WTC11 (cell line): ENCODE measurements around the gene DNALI1. TPM values are rescaled to one million over a fixed set of nuclear protein-coding genes. Genes with fewer than 3 reads are reported as not detected.

Experiments
- AR ChIP-seq: fragments of 250-450 bp; sonication (Bioruptor Pico); IDR thresholded peaks from 2 replicates; pipeline ENCODE4 v1.9.0; 2021; ENCODE audit warnings: mild to moderate bottlenecking
- ATF1 ChIP-seq: sonication (generic); formaldehyde crosslinking; IDR thresholded peaks from 2 replicates; pipeline ENCODE4 v1.8.1; 2023; ENCODE audit warnings: mild to moderate bottlenecking, moderate library complexity, missing genetic modification reagents
- ATF2 ChIP-seq: sonication (generic); formaldehyde crosslinking; IDR thresholded peaks from 2 replicates; pipeline ENCODE4 v1.8.1; 2022; ENCODE audit warnings: low read depth, missing genetic modification reagents, borderline replicate concordance
- CTCF ChIP-seq: fragments of 200-600 bp; IDR thresholded peaks from 2 replicates; pipeline ENCODE4 v1.8.0; 2022; ENCODE audit warnings: antibody characterized with exemption
- FOXK1 ChIP-seq: sonication (generic); formaldehyde crosslinking; IDR thresholded peaks from 2 replicates; pipeline ENCODE4 v1.8.0; 2022; ENCODE audit warnings: mild to moderate bottlenecking, moderate library complexity, missing genetic modification reagents
- GRHL2 ChIP-seq: fragments of 250-450 bp; sonication (Bioruptor Pico); IDR thresholded peaks from 2 replicates; pipeline ENCODE4 v1.8.0; 2022; ENCODE audit warnings: mild to moderate bottlenecking, moderate library complexity; ENCODE audit not compliant: insufficient replicate concordance, severe bottlenecking
- IRF2 ChIP-seq: sonication (generic); formaldehyde crosslinking; IDR thresholded peaks from 2 replicates; pipeline ENCODE4 v1.8.0; 2022; ENCODE audit warnings: low read depth, missing genetic modification reagents, borderline replicate concordance
- KAT7 ChIP-seq: sonication (generic); formaldehyde crosslinking; IDR thresholded peaks from 2 replicates; pipeline ENCODE4 v1.8.1; 2023; ENCODE audit warnings: missing genetic modification reagents, mild to moderate bottlenecking, borderline replicate concordance
- MYBL2 ChIP-seq: sonication (generic); formaldehyde crosslinking; IDR thresholded peaks from 2 replicates; pipeline ENCODE4 v1.8.1; 2023; ENCODE audit warnings: mild to moderate bottlenecking, moderate library complexity, missing genetic modification reagents
- NFATC4 ChIP-seq: fragments of 250-450 bp; sonication (Bioruptor Pico); IDR thresholded peaks from 2 replicates; pipeline ENCODE4 v1.9.0; 2021; ENCODE audit warnings: mild to moderate bottlenecking
- NFE2L1 ChIP-seq: sonication (generic); formaldehyde crosslinking; IDR thresholded peaks from 2 replicates; pipeline ENCODE4 v1.8.1; 2023; ENCODE audit warnings: missing genetic modification reagents
- NR2C2 ChIP-seq: sonication (generic); formaldehyde crosslinking; IDR thresholded peaks from 2 replicates; pipeline ENCODE4 v1.8.0; 2022; ENCODE audit warnings: mild to moderate bottlenecking, missing genetic modification reagents
- NR3C1 ChIP-seq: sonication (generic); formaldehyde crosslinking; conservative IDR thresholded peaks from 2 replicates; pipeline ENCODE4 v1.8.1; 2023; ENCODE audit warnings: low read depth, mild to moderate bottlenecking, missing genetic modification reagents
- PREB ChIP-seq: sonication (generic); formaldehyde crosslinking; IDR thresholded peaks from 2 replicates; pipeline ENCODE4 v1.8.1; 2022; ENCODE audit warnings: mild to moderate bottlenecking, missing genetic modification reagents, moderate library complexity, borderline replicate concordance
- PRRX2 ChIP-seq: fragments of 250-450 bp; sonication (Bioruptor Pico); IDR thresholded peaks from 2 replicates; pipeline ENCODE4 v1.8.0; 2021; ENCODE audit warnings: mild to moderate bottlenecking
- SMAD3 ChIP-seq: sonication (generic); formaldehyde crosslinking; IDR thresholded peaks from 2 replicates; pipeline ENCODE4 v1.8.0; 2022; ENCODE audit warnings: missing genetic modification reagents, mild to moderate bottlenecking, borderline replicate concordance
- SP1 ChIP-seq: sonication (generic); formaldehyde crosslinking; conservative IDR thresholded peaks from 2 replicates; pipeline ENCODE4 v1.8.1; 2022; ENCODE audit warnings: missing genetic modification reagents
- TEAD1 ChIP-seq: sonication (generic); formaldehyde crosslinking; IDR thresholded peaks from 2 replicates; pipeline ENCODE4 v1.8.0; 2022; ENCODE audit warnings: mild to moderate bottlenecking, missing genetic modification reagents
- USF1 ChIP-seq: sonication (generic); formaldehyde crosslinking; IDR thresholded peaks from 2 replicates; pipeline ENCODE4 v1.8.0; 2022; ENCODE audit warnings: mild to moderate bottlenecking, missing genetic modification reagents
- ZBTB21 ChIP-seq: sonication (generic); formaldehyde crosslinking; IDR thresholded peaks from 2 replicates; pipeline ENCODE4 v1.8.1; 2023; ENCODE audit warnings: mild to moderate bottlenecking, missing genetic modification reagents, borderline replicate concordance
- ZBTB43 ChIP-seq: sonication (generic); formaldehyde crosslinking; IDR thresholded peaks from 2 replicates; pipeline ENCODE4 v1.8.1; 2023; ENCODE audit warnings: mild to moderate bottlenecking, missing genetic modification reagents
- ZNF121 ChIP-seq: sonication (generic); formaldehyde crosslinking; IDR thresholded peaks from 2 replicates; pipeline ENCODE4 v1.8.0; 2023; ENCODE audit warnings: missing genetic modification reagents
- ZNF263 ChIP-seq: sonication (generic); formaldehyde crosslinking; IDR thresholded peaks from 2 replicates; pipeline ENCODE4 v1.8.1; 2022; ENCODE audit warnings: low read depth, mild to moderate bottlenecking, moderate library complexity, missing genetic modification reagents
- ZNF317 ChIP-seq: sonication (generic); formaldehyde crosslinking; IDR thresholded peaks from 2 replicates; pipeline ENCODE4 v1.8.1; 2023; ENCODE audit warnings: low read depth, mild to moderate bottlenecking, moderate library complexity, missing genetic modification reagents, borderline replicate concordance
- ZNF396 ChIP-seq: fragments of 250-450 bp; sonication (Bioruptor Pico); IDR thresholded peaks from 2 replicates; pipeline ENCODE4 v1.8.0; 2021; ENCODE audit warnings: mild to moderate bottlenecking, moderate library complexity, borderline replicate concordance
- ZNF416 ChIP-seq: fragments of 250-450 bp; sonication (Bioruptor Pico); IDR thresholded peaks from 2 replicates; pipeline ENCODE4 v1.9.0; 2021; ENCODE audit warnings: mild to moderate bottlenecking, inconsistent platforms
- ZNF423 ChIP-seq: fragments of 250-450 bp; sonication (Bioruptor Pico); IDR thresholded peaks from 2 replicates; pipeline ENCODE4 v2.1.2; 2022; ENCODE audit warnings: mild to moderate bottlenecking, moderate library complexity
- ZNF512 ChIP-seq: sonication (generic); formaldehyde crosslinking; IDR thresholded peaks from 2 replicates; pipeline ENCODE4 v1.8.1; 2022; ENCODE audit warnings: missing genetic modification reagents, borderline replicate concordance
- total RNA-seq: library from RNA; stranded (reverse); gene quantifications from 3 replicates; pipeline ENCODE4 v1.2.3, GENCODE V29; 2021

The DNALI1 gene
- total RNA-seq, 1 experiment from 2014 or later = 10.5 TPM

- no peak for TF ChIP-seq ZNF512
- TF ChIP-seq NFATC4 = no peak
- no peak for TF ChIP-seq ATF2 (CRISPR knock-in tag)
- TF ChIP-seq PREB (CRISPR knock-in tag) = no peak
- TF ChIP-seq ZNF416 (CRISPR knock-in tag) = no peak
- TF ChIP-seq ZNF423 (CRISPR knock-in tag) = no peak; the same call in 1 of the 2 replicates
- 0 out of 2 replicates have a peak, but pooled peaks have one; percentile 37 for TF ChIP-seq KAT7
- peak; percentile 80 for TF ChIP-seq FOXK1
- TF ChIP-seq ZBTB43 (CRISPR knock-in tag) = no peak; the same call in 1 of the 2 replicates
- no peak for TF ChIP-seq ZNF317
- no peak for TF ChIP-seq ZNF396 (CRISPR knock-in tag)
- no peak; the same call in 1 of the 2 replicates for TF ChIP-seq NFE2L1 (CRISPR knock-in tag)
- TF ChIP-seq SMAD3 (CRISPR knock-in tag) = no peak
- TF ChIP-seq TEAD1 (CRISPR knock-in tag) = peak; percentile 86
- TF ChIP-seq MYBL2 (CRISPR knock-in tag) = peak; percentile 80
- no peak for TF ChIP-seq NR3C1 (CRISPR knock-in tag)
- no peak for TF ChIP-seq ATF1 (CRISPR knock-in tag)
- no peak for TF ChIP-seq ZNF121 (CRISPR knock-in tag)
- no peak for TF ChIP-seq GRHL2 (CRISPR knock-in tag)
- TF ChIP-seq PRRX2 (CRISPR knock-in tag) = no peak
- no peak for TF ChIP-seq AR
- peak; percentile 89 for TF ChIP-seq NR2C2 (CRISPR knock-in tag)
- no peak for TF ChIP-seq IRF2
- TF ChIP-seq ZBTB21 (CRISPR knock-in tag) = no peak
- TF ChIP-seq SP1 (CRISPR knock-in tag) = peak; percentile 87
- no peak for TF ChIP-seq CTCF
- TF ChIP-seq USF1 = peak; percentile 94
- TF ChIP-seq ZNF263 (CRISPR knock-in tag) = no peak
Measured at GRCh38 chr1:37553927-37554808, 2.6 kb upstream of the DNALI1 start, which contains the start of gene SNIP1 (continued).
